A172 (cell line): ENCODE data around the gene EP400. TPM values are rescaled to one million over a fixed set of nuclear protein-coding genes. Genes with fewer than 3 reads are reported as not detected.
"Not testable (repeated sequence)": the region's sequence is repeated elsewhere in the genome, so short reads cannot be mapped to it uniquely, and the experiment has no call there.

Source experiments
- DNase-seq: peaks from one replicate; pipeline ENCODE4 v3.0.0-alpha.2; 2015; ENCODE audit warnings: low spot score
- total RNA-seq: library from RNA; depleted of rRNA; stranded (reverse); fragments of >200 nt; shearing (Covaris generic); gene quantifications from 2 replicates; pipeline ENCODE4 v1.2.3, GENCODE V29; 2014

Gene EP400
- total RNA-seq, 1 experiment from 2014 or later, result 6.8 TPM

DNA sequence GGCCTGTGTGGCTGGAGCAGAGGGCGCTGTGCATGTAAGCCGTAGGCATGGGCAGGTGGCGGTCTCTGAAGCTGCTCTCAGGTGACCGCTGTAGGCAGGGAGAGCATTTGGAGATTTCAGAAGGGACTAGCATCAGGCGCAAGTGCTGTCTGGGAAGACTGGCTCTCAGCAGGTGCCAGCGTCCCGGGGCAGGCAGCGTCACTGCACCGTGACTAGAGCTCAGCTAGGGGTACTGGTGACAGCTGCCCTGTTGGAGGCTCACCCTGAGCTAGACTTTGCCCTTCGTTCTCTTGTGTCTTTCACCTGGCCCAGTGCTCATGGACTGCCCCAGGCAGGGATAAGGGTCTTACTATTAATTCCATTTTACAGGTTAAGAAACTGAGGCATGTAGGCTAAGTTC lies 115.5 kb downstream of the EP400 start:
- no peak for DNase-seq

DNA sequence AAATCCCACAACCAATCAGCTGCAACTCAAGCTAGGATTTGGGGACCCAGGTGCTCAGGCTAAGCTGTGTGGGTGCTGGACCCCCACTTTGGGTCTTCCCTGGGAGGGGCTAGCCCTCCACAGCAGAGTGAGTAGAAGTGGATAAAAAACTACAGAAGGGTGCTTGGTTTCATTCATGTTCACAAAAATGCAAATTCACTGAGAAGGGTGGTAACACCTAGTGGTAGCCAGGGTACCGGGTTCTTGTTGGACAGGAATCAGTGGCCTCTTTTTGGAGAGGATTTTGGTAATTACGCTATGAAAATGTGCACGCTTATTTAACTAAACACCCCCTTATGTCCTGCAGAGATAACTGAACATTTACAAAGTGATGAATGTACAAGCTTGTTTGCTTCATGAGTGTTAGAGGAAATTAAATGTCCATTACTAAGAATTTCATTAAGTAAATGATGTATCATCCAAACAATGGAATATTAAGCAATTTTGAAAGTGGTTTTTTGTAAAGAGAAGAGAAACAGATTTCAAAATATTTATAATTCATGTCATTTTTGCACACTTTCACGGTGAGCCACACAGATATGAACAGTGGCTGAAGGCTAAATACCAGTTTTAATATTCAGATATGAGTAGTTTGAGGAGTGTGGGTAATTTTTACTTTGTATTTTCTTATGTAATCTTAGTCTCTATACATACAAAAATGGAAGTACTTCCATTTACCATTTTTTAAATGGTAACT lies 116.0 kb downstream of the EP400 start:
- DNase-seq, result no peak

DNA sequence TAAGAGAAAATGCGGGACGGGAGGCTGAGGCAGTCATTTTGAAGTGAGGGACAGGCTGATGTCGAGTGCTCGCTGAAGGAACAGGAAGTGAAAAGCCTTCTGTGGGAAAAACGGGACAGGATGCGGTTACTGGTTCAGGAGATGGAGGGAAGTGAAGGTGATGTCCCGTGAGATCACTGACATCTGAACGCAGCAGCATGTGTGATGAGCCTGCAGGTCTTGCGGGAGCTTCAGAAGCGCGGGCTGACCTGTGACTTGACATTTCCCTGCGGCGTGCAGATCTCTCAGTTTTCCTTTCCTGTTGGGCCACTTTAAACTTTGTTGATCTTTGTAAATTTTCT lies 116.6 kb downstream of the EP400 start:
- DNase-seq, result no peak

DNA sequence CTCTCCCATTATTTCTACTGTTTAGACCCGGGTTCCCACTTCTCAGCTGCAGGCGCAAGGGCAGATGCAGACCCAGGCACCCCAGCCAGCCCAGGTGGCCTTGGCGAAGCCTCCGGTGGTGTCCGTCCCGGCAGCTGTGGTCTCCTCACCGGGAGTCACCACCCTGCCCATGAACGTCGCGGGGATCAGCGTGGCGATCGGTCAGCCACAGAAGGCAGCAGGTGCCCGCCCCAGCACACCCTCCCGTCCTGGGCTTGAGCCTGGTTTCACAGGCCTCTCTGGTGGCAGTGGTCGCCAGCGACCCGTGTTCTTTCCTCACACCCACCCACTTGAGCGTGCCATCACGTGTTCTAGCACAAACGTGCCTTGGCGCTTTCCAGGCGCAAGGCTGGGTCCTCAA lies 117.0 kb downstream of the EP400 start:
- DNase-seq, result no peak

DNA sequence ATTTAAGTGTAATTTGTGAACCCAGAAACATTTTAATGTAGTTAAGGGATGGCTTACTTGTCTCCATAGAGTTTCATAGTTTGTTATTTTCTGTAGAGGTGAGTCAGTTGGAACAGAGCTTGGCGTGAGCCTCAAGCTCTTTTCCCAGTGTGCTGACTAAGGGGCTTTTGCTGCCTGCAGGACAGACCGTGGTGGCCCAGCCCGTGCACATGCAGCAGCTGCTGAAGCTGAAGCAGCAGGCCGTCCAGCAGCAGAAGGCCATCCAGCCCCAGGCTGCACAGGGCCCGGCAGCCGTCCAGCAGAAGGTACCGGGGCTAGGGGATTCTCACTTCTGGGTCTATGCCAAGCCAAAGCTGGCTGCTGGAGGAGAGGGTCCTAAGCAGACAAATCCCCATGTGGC lies 117.4 kb downstream of the EP400 start:
- no peak for DNase-seq

DNA sequence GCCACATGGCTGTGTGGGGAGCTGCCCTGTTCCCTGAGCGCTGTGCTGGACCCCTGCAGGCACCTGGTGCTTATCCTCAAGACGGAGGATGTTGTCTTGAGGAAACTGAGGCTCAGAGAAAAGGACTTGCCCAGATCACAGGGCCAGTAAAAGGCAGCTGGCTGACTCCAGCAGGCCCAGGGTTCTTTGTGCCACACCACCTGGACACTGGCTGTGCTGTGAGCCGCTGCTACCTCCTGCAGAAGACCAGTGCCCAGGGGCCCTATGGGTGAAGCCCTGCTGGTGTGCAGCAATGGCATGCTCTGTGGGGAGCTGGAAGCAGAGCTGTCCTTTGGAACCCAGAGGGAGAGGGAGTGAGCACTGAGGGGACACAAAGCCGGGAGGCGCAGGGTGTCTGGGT lies 118.5 kb downstream of the EP400 start:
- no peak for DNase-seq

DNA sequence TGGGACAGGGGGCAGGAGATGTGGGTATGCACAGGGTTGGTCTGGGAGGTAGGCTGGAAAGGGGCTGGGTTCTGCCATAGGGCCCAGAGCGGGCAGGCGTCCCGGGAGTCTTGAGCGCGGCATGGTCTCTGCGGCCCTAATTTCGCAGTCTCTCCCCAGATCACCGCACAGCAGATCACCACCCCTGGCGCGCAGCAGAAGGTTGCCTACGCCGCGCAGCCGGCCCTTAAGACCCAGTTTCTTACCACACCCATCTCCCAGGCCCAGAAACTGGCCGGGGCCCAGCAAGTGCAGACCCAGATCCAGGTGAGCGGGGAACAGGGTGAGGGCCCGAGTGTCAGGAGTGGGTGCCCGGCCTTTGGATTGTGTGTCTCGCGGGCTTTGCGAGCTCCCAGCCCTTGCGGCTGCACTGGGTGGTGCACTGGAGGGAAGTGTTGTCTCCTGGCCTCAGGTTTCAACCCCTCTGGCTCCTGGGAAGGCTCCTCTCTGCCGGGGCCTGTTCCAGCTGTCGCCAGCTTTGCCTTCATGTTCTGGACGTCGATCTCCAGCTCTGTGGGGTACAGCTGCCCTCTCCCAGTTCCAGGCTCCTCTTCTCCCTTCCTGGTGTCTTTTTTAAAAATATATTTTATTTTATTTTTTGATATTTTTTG lies 119.7 kb downstream of the EP400 start:
- DNase-seq, result no peak

DNA sequence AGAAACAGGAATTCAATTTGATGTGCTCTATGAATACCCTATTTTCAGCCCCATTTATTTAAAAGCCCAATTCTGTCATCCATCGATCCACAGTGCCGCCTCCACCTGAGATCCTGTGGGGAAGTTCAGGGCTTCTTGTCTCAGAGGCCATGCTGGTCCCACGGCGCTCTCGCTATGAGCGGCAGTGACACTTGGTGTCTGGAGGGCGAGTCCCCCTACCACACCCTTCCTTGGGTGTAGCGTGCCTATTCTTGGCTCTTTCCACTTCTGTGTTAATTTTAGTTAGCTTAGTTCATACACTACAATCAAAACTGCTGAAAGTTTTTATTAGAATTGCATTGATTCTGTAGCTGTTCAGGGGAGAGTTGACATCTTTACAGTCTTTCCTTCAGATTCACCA lies 120.6 kb downstream of the EP400 start:
- no peak for DNase-seq

DNA sequence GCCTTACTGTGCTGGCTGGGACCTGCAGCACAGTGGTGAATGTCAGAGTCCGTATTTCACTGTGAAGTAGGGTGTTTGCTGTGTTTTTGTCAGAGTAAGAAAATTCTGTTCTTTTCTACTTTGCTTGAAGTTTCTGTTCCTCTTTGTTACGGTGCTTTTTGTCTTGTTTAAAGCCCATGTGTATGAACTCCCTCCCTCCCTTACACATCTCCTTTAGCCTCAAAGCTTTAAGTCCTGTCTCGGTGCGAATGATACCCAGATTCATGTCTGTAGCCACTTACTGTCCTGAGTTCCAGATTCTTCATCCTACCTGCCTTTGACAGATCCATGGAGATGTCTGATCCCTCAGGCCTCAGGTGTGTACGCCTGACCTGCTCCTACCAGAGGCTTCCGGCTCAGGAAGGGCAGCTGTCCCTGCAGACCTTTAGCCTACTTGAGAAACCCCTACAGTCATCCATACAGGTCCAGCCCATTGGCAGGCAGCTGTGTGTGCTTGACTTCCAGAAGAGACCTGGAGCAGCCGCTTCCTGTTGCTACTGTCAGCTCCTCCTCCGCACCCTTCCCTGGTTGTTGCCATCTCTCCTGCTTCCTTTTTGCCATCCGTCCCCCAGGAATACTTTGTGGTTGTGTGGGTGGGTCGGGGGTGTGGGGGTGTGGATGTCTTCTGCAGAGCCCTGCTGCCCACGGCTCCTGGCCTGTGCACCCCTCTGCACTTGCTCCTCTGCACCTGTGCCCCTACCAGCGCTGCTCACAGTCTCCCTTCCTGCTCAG lies 121.5 kb downstream of the EP400 start:
- DNase-seq, result no peak

DNA sequence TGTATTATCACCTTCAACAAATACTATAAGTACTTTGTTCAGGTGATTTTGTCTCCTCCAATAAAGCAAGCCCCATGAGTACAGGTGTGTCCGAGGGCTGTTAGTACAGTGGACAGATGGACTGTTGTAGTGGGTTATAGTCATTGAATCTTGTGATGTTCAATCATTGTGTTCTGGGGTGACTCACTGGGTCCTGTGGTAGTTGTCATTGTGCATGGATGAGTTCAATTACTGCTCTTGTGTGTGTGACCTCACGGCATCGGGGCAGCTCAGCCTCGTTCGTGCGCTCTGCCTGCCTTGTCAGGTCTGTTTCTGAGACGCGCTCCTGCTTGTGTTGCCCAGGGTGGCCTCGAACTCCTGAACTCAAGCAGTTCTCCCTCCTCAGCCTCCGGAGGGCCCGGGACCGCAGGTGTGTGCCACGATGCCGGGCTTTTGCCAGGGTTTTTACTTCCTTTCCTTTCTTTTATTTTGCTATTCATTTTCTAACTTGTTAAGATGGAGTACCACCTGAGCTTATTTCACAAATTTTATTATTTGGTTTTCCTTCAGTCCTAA lies 122.2 kb downstream of the EP400 start:
- no peak for DNase-seq

DNA sequence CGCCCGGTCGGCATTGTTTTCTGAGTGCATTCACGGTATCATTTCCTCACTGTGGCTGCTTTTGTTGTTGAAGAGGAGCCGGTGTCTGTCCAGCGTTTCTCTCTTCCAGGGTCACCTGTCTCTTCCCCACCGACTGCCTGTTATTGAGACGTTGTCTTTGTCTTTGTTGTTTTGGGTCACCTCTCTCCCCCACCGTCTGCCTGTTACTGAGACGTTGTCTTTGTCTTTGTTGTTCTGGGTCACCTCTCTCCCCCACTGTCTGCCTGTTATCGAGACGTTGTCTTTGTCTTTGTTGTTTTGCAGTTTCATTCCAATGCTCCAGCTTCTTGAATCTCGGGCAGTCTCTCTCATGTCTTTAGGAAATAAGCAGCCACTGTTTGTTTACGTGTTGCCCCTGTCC lies 124.5 kb downstream of the EP400 start:
- no peak for DNase-seq

DNA sequence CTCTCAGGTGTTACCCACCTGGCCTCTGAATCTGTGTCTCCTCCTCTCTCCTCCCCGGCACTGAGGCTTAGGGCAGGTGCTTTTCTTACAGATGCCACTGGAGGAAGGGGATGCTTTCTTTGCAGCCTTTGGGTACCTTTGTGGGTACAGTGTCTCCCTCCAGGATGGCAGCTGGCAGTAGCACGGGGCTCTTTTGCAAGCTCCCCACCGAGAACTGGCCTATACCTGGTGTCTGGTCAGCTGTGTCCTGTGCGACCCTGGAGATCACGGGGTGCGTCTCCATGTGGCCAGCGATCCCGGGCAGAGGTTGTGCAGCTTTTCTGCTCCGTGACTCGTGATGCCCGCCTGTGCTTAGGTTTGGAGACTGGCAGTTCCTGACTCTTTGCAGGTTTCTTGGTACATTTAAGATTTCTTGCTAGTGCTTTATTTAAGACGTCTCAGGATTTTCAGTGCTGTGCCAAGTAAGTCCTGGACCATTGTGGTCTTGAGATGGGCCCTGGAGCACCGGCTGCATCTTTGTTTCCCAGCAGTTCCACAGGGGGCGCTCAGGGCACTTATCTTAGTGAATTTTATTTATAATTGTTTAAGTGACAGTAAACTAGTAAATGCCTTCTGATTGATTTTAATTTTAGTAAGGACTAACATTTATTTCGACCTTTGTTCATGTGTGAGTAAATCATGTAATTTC lies 125.4 kb downstream of the EP400 start:
- DNase-seq, result no peak

DNA sequence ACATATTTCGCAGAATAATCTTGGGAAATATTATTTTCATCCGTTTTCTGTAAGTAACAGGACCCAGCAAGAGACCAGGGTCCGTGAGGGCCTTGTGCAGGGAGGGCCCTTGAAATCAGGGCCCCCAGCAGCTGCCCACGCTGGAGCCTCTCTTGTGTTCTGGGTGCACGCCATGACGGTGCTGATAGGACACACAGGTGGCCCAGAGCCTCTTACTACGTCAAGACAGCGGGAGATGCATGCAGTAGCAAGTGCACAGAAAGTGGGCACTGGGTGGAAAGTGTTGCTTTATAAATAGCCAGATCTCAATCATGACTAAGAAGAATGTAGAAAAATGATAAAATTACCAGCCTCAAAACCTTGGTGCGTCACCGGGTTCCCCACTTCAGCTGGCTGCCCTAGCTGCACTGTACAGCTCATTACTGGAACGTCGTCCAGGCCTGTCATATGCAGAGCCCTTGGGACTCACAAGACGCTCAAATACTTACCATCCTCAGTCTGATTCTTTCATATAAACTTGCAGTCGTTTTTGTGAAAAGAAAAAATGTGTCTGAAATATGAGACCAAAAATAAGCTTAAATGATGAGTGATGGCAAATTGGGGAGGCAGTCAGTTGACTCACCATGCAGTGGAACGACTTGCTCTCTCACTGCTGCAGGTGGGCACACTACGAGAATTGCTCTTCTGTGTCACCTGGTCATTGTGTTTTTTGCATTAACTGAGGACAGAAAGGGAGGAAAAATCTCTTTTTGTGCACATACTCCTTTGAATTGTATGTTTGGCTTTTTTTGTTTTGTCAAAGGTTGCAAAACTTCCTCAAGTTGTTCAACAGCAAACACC lies 126.2 kb downstream of the EP400 start:
- no peak for DNase-seq

DNA sequence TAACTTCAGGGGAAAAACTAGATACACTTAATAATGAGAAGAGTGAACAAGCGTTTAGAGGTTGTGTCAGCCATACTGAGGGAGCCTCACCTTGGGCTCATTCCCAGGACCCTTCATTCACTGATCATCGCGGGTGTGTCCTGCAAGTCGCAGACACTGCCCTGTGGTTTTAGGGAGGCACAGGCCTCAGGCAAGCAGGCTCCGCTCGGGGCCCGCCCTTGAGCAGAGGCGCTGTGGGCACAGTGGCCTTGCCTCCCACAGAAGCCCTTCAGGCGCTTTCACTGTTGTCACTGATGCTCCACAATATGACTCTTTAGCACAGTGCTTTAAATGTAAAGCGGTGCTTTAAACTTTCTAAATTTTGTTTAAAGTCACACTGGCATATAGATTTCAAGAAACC lies 127.0 kb downstream of the EP400 start:
- DNase-seq, result no peak

DNA sequence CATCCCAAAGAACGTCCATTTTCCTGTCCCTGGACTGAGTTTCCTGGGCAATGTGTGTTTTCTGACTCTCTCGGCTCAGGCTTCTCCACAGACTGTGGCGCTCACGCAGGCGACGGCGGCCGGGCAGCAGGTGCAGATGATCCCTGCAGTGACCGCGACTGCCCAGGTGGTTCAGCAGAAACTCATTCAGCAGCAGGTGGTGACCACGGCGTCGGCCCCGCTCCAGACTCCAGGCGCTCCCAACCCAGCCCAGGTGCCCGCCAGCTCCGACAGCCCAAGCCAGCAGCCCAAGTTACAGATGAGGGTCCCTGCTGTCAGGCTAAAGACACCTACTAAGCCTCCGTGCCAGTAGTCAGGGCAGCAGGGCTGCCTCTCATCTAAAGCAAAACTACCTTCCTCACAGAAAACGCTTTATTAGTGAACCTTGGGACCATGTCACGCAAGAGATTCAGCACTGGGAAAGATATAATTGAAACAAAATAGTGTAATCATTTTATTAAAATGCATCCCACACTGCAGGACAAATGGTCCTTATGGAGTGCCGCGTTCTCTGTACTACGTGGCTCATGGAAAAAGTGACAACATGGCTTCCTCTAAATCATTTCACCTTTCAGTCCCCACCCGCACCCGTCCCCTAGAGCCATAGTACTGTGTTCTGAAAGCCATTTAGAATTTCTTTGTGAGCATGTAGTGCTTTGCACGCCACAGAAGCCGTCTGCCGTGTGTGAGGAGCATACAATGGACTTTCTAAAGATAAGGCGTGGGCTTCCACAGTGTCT lies 127.8 kb downstream of the EP400 start:
- no peak for DNase-seq

DNA sequence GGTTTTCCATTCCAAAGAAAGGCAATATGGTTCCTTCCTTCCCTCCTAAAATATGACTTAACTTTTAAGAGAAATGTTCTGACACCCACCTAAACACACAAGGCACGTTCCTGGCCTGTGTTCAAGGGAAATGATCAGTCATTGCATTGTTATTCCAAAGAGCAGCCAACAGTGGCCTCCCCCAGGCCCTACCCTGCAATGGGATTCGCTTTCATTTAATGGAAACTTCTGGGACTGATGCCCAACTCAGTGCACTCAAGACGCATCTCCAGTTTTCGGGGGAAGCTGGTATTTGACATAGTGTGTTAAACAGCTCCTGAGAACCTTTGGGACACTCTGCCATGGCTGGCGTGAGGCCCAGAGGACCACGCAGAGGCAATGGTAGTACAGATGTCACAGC lies 128.4 kb downstream of the EP400 start:
- peak; percentile 20 for DNase-seq

DNA sequence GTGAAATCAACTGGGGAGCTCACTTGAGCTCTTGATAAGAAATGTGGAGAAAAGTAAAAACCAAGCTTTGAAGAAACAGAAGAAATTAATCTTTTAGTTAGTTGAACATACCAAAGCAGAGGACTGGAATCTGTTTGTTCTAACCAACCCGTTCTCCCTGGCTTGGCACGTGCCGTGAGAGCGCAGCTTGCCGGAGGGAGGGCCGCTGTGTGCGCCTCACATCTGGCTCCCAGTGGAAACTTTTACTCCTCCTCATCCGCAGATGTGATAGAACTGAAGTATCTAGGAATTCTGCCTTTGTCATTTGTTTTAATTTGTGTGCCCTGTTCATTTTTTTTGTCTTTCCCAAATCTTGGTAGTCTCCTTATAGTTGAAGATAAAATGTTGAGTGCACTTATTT lies 129.5 kb downstream of the EP400 start:
- no peak for DNase-seq

DNA sequence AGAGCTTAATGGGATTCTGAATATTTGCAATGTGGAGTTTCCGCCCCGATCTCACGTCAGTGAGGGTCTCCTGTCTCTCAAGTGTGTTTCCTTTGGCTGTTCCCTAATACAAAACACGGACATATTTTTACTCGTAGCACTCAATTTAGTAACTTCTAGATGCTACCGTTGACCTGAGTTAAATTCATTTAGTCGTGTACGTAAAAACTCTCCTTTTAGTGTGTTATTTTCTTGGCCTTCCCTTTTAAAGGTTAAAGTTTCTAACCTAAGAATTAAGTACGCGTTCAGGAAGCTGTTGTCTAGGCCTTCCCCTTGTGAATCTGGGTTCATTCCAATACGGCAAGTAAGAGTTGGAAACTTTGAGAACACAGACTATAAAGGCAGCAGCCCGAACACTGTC lies 130.0 kb downstream of the EP400 start:
- DNase-seq, result no peak

DNA sequence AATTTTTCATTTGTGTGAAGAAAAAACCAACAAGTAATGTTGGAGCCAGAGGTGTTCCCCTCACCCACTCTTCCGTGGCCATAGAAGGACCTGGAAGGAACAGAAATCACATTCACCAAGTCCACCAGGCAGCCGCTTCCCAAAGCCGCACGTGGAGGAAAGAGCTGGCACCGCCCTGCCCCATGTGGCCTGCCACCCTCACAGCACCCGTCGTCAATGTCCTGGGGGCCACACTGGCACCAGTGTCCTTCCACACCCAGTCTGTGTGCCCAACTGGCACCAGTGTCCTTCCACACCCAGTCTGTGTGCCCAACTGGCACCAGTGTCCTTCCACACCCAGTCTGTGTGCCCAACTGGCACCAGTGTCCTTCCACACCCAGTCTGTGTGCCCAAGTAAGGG lies 130.8 kb downstream of the EP400 start:
- DNase-seq, result not testable (repeated sequence)

DNA sequence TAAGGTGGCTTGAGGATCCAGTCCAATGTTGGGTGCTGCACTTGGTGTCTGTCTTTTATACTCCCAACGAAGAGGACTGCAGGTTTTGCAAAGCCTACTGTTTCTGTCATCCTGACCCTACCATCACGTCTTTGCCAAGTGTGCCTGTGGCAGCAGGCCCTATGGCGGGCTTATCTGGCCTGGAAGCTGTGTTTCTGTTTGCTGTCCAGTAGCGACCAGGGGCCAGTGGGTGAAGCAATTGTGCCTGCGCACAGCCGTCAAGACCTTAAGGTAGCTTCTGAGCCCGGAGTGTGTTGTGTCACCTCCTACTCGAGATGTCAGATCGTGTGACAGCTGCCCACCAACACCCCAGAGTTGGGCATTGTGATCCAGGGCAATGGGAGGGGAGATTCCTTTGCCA lies 131.7 kb downstream of the EP400 start:
- no peak for DNase-seq

DNA sequence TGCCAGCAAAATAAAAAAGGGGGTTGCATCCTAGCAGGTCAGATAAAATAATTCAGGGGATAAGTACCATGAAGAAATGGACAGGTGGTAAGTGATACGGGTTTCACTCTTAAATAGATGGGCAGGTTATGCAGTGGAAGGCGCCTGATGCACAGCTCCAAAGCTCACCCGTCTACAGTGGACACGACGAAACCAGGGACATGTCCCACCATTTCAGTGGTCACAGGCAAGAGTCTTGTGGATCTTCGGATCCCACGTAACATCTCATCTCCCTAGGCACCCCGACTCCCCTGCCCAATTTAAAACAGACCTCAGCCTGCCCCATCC lies 133.8 kb downstream of the EP400 start:
- DNase-seq, result no peak
